ENCODE measurements around the gene TAF6L.

Gene TAF6L

GRCh38 chr11:62752177-62752785, 18.9 kb upstream of the TAF6L start:
- TF ChIP-seq GATA3 (IDR thresholded peaks at IDR 0.05; ENCODE audit: low read depth, low read length) (no peak), GATA2 (IDR thresholded peaks at IDR 0.05; ENCODE audit: low read depth, low read length) (no peak)

DNA sequence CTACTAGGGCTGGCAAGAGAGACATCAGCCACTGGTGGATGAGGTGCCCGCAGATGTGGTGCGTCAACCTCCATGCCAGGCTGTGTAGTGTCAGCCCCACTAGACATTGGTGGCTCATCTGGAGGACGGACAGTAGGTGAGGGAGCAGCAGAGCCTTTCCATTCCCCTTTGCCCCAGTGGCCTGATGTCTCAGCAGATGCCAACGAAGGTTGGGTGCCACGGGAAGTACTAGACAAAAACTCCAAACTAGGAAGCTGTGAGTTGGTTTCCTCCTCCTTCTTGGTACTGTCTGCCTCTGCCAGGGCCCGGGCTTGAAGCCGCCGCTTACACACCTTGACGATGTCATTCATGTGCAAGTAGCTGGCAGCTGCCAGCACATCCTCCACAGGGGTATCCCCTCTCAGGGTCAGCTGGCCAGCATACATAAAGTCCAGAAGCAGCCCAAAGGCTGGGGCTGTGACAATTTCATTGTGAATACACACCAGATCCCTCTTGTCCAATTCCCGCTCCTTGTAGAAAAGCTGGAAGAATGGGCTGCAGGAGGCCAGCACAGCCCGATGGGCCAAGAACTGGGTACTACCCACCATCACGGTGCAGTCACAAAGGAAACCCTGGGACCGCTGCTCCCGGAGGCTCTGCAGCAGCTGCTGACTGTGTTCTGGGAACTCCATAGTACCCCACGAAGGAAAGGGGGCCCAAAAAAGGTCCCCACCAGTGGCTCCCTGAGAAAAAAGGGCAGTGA, 18.0 kb upstream of the TAF6L start:
- no peak for TF ChIP-seq GATA2 (IDR thresholded peaks at IDR 0.05; ENCODE audit: low read depth, low read length)
- TF ChIP-seq GATA3 (IDR thresholded peaks at IDR 0.05; ENCODE audit: low read depth, low read length), result no peak

- TF ChIP-seq GATA2 (IDR thresholded peaks at IDR 0.05; ENCODE audit: low read depth, low read length), result no peak
- TF ChIP-seq GATA3 (IDR thresholded peaks at IDR 0.05; ENCODE audit: low read depth, low read length), result no peak
These were observed 17.2 kb upstream of the TAF6L start, which contains the start of gene ZBTB3 for GRCh38 chr11:62753736-62754603. Gene ZBTB3 (minus strand): TSS chr11:62754160. CDS start chr11:62753664, 496 bp downstream.

DNA sequence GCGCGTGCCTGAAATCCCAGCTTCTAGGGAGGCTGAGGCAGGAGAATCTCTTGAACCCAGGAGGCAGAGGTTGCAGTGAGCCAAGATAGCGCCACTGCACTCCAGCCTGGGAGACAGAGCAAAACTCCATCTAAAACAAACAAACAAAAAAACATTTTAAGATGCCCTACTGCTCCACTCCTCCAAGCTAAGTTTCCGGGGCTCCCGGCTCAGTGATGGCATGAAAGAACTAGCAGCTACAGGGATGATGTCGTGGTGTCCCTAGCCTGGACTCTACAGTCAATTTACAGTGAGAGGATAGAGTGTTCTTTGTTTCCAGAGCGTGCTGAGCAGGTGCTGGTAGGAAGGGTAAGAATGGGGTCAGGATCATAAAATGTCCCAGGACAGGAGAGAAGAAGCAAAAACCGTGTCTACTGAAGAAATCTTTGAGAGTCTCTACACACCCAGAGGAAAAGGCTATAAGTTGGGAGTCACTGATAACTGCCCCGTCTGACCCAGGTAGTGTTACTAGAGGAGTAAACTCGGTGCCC, 16.0 kb upstream of the TAF6L start:
- TF ChIP-seq GATA3 (IDR thresholded peaks at IDR 0.05; ENCODE audit: low read depth, low read length), result no peak
- TF ChIP-seq GATA2 (IDR thresholded peaks at IDR 0.05; ENCODE audit: low read depth, low read length), result no peak

DNA sequence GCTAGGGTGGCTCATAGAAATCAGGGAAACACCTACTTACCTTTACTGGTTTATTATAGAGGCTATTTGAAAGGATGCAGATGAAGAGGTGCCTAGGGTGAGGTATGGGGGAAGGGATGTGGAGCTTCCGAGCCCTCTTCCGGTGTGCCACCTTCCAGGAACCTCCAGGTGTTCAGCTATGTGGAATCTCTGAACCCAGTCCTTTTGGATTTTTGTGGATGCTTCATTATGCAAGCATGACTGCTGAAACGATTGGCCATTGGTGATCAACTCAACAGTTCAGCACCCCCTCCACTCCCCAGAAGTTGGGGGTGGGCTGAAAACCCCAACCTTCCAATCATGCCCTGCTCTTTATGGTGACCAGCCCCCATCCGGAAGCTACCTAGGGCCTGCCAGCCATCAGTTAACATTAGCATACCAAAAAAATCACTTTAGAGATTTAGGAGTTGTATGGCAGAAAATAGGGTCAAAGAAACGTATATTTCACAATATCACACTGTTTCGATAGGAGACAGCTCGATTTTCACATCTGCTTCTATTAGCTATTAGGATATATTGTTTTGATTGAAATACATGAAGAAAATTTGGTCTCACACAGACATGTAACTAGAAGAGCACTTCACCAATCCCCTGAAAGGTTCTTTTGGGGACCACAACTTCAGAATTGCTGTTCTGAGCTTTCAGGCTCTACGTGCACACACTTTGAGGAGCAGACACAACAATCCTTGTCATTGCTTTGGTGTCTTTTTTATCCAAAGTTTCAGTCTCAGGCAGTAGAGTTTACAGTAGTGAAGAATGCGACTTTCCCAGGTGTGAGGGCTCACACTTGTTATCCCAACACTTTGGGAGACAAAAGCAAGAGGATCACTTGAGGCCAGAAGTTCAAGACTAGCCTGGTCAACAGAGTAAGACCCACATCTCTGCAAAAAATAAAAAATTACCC, 13.1 kb upstream of the TAF6L start:
- TF ChIP-seq GATA3 (IDR thresholded peaks at IDR 0.05; ENCODE audit: low read depth, low read length), result no peak
- no peak for TF ChIP-seq GATA2 (IDR thresholded peaks at IDR 0.05; ENCODE audit: low read depth, low read length)

- TF ChIP-seq GATA2 (IDR thresholded peaks at IDR 0.05; ENCODE audit: low read depth, low read length), result 0 out of 2 replicates have a peak, but pooled peaks have one; percentile 12
These were observed 10.3 kb upstream of the TAF6L start for GRCh38 chr11:62760867-62761227.

- TF ChIP-seq GATA2 (IDR thresholded peaks at IDR 0.05; ENCODE audit: low read depth, low read length) (no peak), GATA3 (IDR thresholded peaks at IDR 0.05; ENCODE audit: low read depth, low read length) (no peak)
These were observed 435 bp upstream of the TAF6L start for GRCh38 chr11:62770778-62771143.

GRCh38 chr11:62774407-62774806, 3.2 kb downstream of the TAF6L start:
- TF ChIP-seq GATA3 (IDR thresholded peaks at IDR 0.05; ENCODE audit: low read depth, low read length) (no peak), GATA2 (IDR thresholded peaks at IDR 0.05; ENCODE audit: low read depth, low read length) (no peak)

DNA sequence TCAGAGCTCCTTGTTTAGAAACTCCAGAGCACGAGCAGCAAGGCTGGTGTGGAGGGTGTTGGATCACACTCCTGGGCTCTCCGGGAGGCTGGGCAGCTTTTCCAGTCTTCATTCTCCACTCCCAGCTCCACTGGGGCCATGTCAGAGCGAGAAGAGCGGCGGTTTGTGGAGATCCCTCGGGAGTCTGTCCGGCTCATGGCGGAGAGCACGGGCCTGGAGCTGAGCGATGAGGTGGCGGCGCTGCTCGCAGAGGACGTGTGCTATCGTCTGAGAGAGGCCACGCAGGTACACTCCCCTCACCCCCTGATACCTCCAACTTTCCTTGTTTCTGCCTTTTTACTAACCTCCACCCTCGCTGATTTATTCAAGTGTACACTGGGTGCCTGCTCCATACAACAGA, 4.5 kb downstream of the TAF6L start:
- TF ChIP-seq GATA2 (IDR thresholded peaks at IDR 0.05; ENCODE audit: low read depth, low read length) (no peak), GATA3 (IDR thresholded peaks at IDR 0.05; ENCODE audit: low read depth, low read length) (no peak)

GRCh38 chr11:62777389-62777788, 6.2 kb downstream of the TAF6L start:
- TF ChIP-seq GATA3 (IDR thresholded peaks at IDR 0.05; ENCODE audit: low read depth, low read length), result no peak
- no peak for TF ChIP-seq GATA2 (IDR thresholded peaks at IDR 0.05; ENCODE audit: low read depth, low read length)

DNA sequence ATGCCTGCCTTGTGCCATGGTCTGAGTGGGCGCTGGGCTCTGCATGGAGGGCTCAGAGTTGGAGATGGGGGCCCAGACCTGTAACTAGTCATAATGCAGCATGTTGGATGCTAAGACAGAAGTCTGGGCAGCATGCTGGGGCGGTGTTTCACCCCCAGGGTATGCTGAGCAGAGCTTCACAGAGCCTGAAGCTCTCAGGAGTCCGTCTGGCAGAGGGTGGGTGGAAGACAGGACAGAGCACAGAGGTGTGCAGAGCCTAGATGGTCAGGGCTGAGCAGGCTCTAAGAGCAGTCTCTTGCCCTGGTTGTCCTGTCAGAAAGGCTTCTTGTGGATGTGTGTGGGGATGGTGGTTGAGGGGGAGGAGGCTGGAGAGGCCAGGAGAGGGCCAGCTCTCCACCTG, 7.2 kb downstream of the TAF6L start:
- TF ChIP-seq GATA3 (IDR thresholded peaks at IDR 0.05; ENCODE audit: low read depth, low read length), result no peak
- TF ChIP-seq GATA2 (IDR thresholded peaks at IDR 0.05; ENCODE audit: low read depth, low read length), result no peak

DNA sequence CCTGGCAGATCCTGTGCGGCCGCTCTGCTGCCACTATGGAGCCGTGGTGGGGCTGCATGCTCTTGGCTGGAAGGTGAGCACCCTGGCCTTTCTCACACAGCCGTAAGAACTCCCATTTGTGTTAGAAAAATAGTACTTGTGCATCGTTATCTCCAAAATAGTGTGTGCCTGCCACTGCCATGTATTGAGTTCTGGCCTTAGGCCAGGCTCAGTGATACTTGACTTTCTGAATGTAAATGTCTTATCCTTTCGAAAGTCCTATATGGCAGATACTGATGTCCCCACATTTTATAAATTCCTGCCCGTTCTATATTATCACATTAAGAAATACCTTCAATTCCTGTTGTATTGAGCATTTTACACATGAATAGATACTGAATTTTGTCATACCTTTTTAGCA, 11.6 kb downstream of the TAF6L start:
- TF ChIP-seq GATA3 (IDR thresholded peaks at IDR 0.05; ENCODE audit: low read depth, low read length), result no peak
- TF ChIP-seq GATA2 (IDR thresholded peaks at IDR 0.05; ENCODE audit: low read depth, low read length), result no peak

GRCh38 chr11:62786318-62787004, 15.3 kb downstream of the TAF6L start:
- no peak for TF ChIP-seq GATA3 (IDR thresholded peaks at IDR 0.05; ENCODE audit: low read depth, low read length)
- no peak for TF ChIP-seq GATA2 (IDR thresholded peaks at IDR 0.05; ENCODE audit: low read depth, low read length)

All from SH-SY5Y (cell line).